NCI-H2029 (cell line): ENCODE results near the gene SIX1.

Source experiments
- DNase-seq: peaks from one replicate; lab custom pipeline; 2025; lab: John Stamatoyannopoulos, UW

The SIX1 gene

GRCh38 chr14:60641742-60642269 lies 7.5 kb downstream of the SIX1 start:
- no peak for DNase-seq

- DNase-seq: no peak
Measured at GRCh38 chr14:60640859-60641741, 8.2 kb downstream of the SIX1 start.

GRCh38 chr14:60639674-60640073 lies 9.6 kb downstream of the SIX1 start:
- DNase-seq: no peak

- peak; percentile 99 for DNase-seq
Measured at GRCh38 chr14:60637479-60638315, 11.6 kb downstream of the SIX1 start.

- peak; percentile 52 for DNase-seq
Measured at GRCh38 chr14:60636879-60637478, 12.3 kb downstream of the SIX1 start.

- DNase-seq: no peak
Measured at GRCh38 chr14:60634153-60634552, 15.1 kb downstream of the SIX1 start.

- peak; percentile 75 for DNase-seq
Measured at GRCh38 chr14:60632777-60633176, 16.5 kb downstream of the SIX1 start.

GRCh38 chr14:60632257-60632656 lies 17.0 kb downstream of the SIX1 start:
- DNase-seq: peak; percentile 81

GRCh38 chr14:60631842-60632241 lies 17.4 kb downstream of the SIX1 start:
- DNase-seq: no peak

GRCh38 chr14:60630129-60630528 lies 19.1 kb downstream of the SIX1 start:
- no peak for DNase-seq

GRCh38 chr14:60628892-60629291 lies 20.4 kb downstream of the SIX1 start:
- DNase-seq: no peak

- no peak for DNase-seq
Measured at GRCh38 chr14:60622917-60623257, 26.4 kb downstream of the SIX1 start.

- DNase-seq: no peak
Measured at GRCh38 chr14:60622210-60622916, 26.9 kb downstream of the SIX1 start.

- no peak for DNase-seq
Measured at GRCh38 chr14:60621386-60621785, 27.9 kb downstream of the SIX1 start.

GRCh38 chr14:60618241-60618640 lies 31.0 kb downstream of the SIX1 start:
- DNase-seq: peak; percentile 98

GRCh38 chr14:60616461-60616959 lies 32.8 kb downstream of the SIX1 start:
- DNase-seq: peak; percentile 79

GRCh38 chr14:60602291-60602690 lies 47.0 kb downstream of the SIX1 start:
- DNase-seq: no peak

- no peak for DNase-seq
Measured at GRCh38 chr14:60599727-60600126, 49.5 kb downstream of the SIX1 start.

GRCh38 chr14:60596139-60596538 lies 53.1 kb downstream of the SIX1 start:
- DNase-seq: no peak

GRCh38 chr14:60594062-60594461 lies 55.2 kb downstream of the SIX1 start:
- DNase-seq: peak; percentile 52
